ENCODE measurements around the gene PPP1R17. TPM values are rescaled to one million over a fixed set of nuclear protein-coding genes. Genes with fewer than 3 reads are reported as not detected.

PPP1R17 gene
- total and polyA plus RNA-seq, 4 donors, result not detected

DNA sequence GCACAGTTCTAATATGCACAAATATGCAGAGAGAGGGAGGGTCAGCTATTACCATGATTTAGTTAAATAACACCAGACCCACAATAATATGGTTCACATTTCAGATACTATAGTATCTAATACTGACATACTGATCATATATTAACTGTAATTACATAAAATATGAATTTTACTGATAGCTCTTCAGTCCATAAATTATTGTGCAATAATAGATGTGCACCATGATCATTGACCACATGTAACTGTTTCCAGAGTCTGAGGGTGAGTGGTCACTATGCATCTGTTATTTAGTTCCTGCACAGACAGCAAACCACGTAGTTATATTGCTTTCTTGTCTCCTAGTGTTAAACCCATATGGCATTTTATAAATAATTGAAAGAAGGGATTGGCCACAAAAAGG, 29.3 kb downstream of the PPP1R17 start:
- H3K9ac ChIP-seq (ENCODE audit: low read depth in 1 of 2, low read length in 2 of 2), result no peak overlapping the region
- peaks cover 0 to 13% (median 2%) of the 10 kb centered on the region in 4 donors for H3K27me3 ChIP-seq (ENCODE audit: control insufficient read depth in 4 of 4, insufficient read depth in 4 of 4, low read length in 3 of 4)
- no peaks in the 10 kb centered on the region for H3K9me3 ChIP-seq (ENCODE audit: control insufficient read depth in 4 of 4, low read length in 3 of 4)
- no peak for DNase-seq (ENCODE audit: low spot score)
- no peak overlapping the region for H3K27ac ChIP-seq (ENCODE audit: low read depth in 1 of 2, low read length in 2 of 2)
- H3K36me3 ChIP-seq (ENCODE audit: control insufficient read depth in 4 of 4, insufficient read depth in 3 of 4, low read depth in 1 of 4, low read length in 3 of 4), result no peaks in the 10 kb centered on the region
- no peak overlapping the region for H3K4me3 ChIP-seq (ENCODE audit: low read depth in 1 of 3, low read length in 3 of 3)
- H3K4me1 ChIP-seq (ENCODE audit: control insufficient read depth in 4 of 4, insufficient read depth in 4 of 4, low read length in 3 of 4), result no peaks in the 10 kb centered on the region
- TF ChIP-seq RAD21 (IDR thresholded peaks at IDR 0.05) (no peak), TAF1 (conservative IDR thresholded peaks at IDR 0.05) (no peak), HNF4A (conservative IDR thresholded peaks at IDR 0.05) (no peak), HNF4G (IDR thresholded peaks at IDR 0.05) (no peak), YY1 (IDR thresholded peaks at IDR 0.05) (no peak)
- TF ChIP-seq, protein P1, sequence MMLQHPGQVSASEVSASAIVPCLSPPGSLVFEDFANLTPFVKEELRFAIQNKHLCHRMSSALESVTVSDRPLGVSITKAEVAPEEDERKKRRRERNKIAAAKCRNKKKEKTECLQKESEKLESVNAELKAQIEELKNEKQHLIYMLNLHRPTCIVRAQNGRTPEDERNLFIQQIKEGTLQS (IDR thresholded peaks at IDR 0.05), result no peak
- TF ChIP-seq, protein P2, sequence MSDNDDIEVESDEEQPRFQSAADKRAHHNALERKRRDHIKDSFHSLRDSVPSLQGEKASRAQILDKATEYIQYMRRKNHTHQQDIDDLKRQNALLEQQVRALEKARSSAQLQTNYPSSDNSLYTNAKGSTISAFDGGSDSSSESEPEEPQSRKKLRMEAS (IDR thresholded peaks at IDR 0.05), result no peak
- TF ChIP-seq, protein P3, sequence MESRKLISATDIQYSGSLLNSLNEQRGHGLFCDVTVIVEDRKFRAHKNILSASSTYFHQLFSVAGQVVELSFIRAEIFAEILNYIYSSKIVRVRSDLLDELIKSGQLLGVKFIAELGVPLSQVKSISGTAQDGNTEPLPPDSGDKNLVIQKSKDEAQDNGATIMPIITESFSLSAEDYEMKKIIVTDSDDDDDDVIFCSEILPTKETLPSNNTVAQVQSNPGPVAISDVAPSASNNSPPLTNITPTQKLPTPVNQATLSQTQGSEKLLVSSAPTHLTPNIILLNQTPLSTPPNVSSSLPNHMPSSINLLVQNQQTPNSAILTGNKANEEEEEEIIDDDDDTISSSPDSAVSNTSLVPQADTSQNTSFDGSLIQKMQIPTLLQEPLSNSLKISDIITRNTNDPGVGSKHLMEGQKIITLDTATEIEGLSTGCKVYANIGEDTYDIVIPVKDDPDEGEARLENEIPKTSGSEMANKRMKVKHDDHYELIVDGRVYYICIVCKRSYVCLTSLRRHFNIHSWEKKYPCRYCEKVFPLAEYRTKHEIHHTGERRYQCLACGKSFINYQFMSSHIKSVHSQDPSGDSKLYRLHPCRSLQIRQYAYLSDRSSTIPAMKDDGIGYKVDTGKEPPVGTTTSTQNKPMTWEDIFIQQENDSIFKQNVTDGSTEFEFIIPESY (IDR thresholded peaks at IDR 0.05), result no peak
- TF ChIP-seq, protein P4, sequence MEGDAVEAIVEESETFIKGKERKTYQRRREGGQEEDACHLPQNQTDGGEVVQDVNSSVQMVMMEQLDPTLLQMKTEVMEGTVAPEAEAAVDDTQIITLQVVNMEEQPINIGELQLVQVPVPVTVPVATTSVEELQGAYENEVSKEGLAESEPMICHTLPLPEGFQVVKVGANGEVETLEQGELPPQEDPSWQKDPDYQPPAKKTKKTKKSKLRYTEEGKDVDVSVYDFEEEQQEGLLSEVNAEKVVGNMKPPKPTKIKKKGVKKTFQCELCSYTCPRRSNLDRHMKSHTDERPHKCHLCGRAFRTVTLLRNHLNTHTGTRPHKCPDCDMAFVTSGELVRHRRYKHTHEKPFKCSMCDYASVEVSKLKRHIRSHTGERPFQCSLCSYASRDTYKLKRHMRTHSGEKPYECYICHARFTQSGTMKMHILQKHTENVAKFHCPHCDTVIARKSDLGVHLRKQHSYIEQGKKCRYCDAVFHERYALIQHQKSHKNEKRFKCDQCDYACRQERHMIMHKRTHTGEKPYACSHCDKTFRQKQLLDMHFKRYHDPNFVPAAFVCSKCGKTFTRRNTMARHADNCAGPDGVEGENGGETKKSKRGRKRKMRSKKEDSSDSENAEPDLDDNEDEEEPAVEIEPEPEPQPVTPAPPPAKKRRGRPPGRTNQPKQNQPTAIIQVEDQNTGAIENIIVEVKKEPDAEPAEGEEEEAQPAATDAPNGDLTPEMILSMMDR (IDR thresholded peaks at IDR 0.05; ENCODE audit: low read depth, low read length, missing input control), result no peak
- 56% methylated on average over 1 of the region's 1 CpG for WGBS

DNA sequence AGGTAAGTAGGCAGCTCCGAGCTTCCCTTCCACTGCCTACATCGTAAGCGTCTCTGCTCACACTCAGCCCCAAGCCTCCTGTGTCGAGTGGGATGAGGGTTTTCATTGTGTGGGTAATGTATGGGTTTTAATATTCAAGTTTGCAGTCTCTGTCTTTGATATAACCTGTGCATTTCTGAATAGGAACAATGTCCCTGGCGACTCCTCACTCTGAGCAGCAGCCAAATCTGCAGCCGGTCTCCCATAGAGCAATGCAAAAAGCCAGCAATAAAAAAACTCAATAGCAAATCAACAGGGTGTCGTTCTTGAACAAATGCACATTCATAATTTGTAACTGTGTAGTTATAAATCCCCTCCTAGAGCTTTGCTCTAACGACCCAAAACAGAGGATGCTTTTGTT, 33.4 kb downstream of the PPP1R17 start:
- no peak for DNase-seq (ENCODE audit: low spot score)
- H3K36me3 ChIP-seq (ENCODE audit: control insufficient read depth in 4 of 4, insufficient read depth in 3 of 4, low read depth in 1 of 4, low read length in 3 of 4), result no peaks in the 10 kb centered on the region
- no peaks in the 10 kb centered on the region for H3K9me3 ChIP-seq (ENCODE audit: control insufficient read depth in 4 of 4, low read length in 3 of 4)
- H3K4me1 ChIP-seq (ENCODE audit: control insufficient read depth in 4 of 4, insufficient read depth in 4 of 4, low read length in 3 of 4), result no peaks in the 10 kb centered on the region
- TF ChIP-seq JUND (IDR thresholded peaks at IDR 0.05), result no peak
- no peak for TF ChIP-seq EGR1 (IDR thresholded peaks at IDR 0.05; ENCODE audit: low read depth in 2 of 2)
- no peak for TF ChIP-seq SP1 (IDR thresholded peaks at IDR 0.05)
- no peak for TF ChIP-seq HNF4G (IDR thresholded peaks at IDR 0.05)
- TF ChIP-seq TAF1 (conservative IDR thresholded peaks at IDR 0.05), result no peak
- no peak for TF ChIP-seq YY1 (IDR thresholded peaks at IDR 0.05)
- peaks cover 0 to 20% (median 0%) of the 10 kb centered on the region in 4 donors for H3K27me3 ChIP-seq (ENCODE audit: control insufficient read depth in 4 of 4, insufficient read depth in 4 of 4, low read length in 3 of 4)
- 74% methylated on average over 8 of the region's 8 CpGs for WGBS
- H3K27ac ChIP-seq (ENCODE audit: low read depth in 1 of 2, low read length in 2 of 2), result no peak overlapping the region
- no peak overlapping the region for H3K9ac ChIP-seq (ENCODE audit: low read depth in 1 of 2, low read length in 2 of 2)
- no peak overlapping the region for H3K4me3 ChIP-seq (ENCODE audit: low read depth in 1 of 3, low read length in 3 of 3)

DNA sequence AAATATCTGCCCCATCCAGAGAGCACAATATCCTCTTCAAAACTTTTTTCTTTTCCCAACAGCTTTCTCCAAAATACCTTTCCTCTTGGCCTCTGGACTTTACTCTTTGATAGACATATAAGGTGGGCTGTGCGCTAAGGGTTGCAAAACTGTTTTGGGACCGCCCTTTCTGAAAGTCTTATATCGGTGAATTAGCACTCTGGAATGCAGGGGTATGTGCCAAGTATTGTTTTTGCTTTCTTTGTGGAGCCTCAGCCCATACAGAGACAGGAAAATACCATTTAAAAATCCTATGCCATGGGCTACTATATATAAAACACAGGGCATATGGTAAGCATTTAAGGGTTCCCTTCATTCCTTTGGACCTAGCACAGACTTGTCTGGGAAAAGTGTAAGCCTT, 37.7 kb downstream of the PPP1R17 start:
- whole genome bisulfite sequencing, result 81% methylated on average over 3 of the region's 3 CpGs
- TF ChIP-seq RAD21 (IDR thresholded peaks at IDR 0.05) (no peak), FOXA2 (IDR thresholded peaks at IDR 0.05) (no peak), EGR1 (IDR thresholded peaks at IDR 0.05; ENCODE audit: low read depth in 2 of 2) (no peak), JUND (IDR thresholded peaks at IDR 0.05) (no peak), YY1 (IDR thresholded peaks at IDR 0.05) (no peak), SP1 (IDR thresholded peaks at IDR 0.05) (no peak), RXRA (IDR thresholded peaks at IDR 0.05) (no peak), FOXA1 (IDR thresholded peaks at IDR 0.05) (no peak), GABPA (IDR thresholded peaks at IDR 0.05 in 1 of 2, conservative IDR thresholded peaks at IDR 0.05 in 1 of 2) (no peak), TAF1 (conservative IDR thresholded peaks at IDR 0.05) (no peak), NR2F2 (IDR thresholded peaks at IDR 0.05) (no peak)
- TF ChIP-seq, protein P2 (IDR thresholded peaks at IDR 0.05), result no peak
- TF ChIP-seq, protein P4 (IDR thresholded peaks at IDR 0.05; ENCODE audit: low read depth, low read length, missing input control), result no peak
- TF ChIP-seq, protein P1 (IDR thresholded peaks at IDR 0.05), result no peak
- TF ChIP-seq, protein P3 (IDR thresholded peaks at IDR 0.05), result no peak

More for the DNA sequence above, 37.7 kb downstream of the PPP1R17 start:
- Histone ChIP-seq H3K9me3 (ENCODE audit: control insufficient read depth in 4 of 4, low read length in 3 of 4) (no peaks in the 10 kb centered on the region), H3K4me1 (ENCODE audit: control insufficient read depth in 4 of 4, insufficient read depth in 4 of 4, low read length in 3 of 4) (no peaks in the 10 kb centered on the region), H3K36me3 (ENCODE audit: control insufficient read depth in 4 of 4, insufficient read depth in 3 of 4, low read depth in 1 of 4, low read length in 3 of 4) (no peaks in the 10 kb centered on the region), H3K27me3 (ENCODE audit: control insufficient read depth in 4 of 4, insufficient read depth in 4 of 4, low read length in 3 of 4) (peaks cover 0 to 10% (median 0%) of the 10 kb centered on the region in 4 donors), H3K27ac (ENCODE audit: low read depth in 1 of 2, low read length in 2 of 2) (no peak overlapping the region), H3K9ac (ENCODE audit: low read depth in 1 of 2, low read length in 2 of 2) (no peak overlapping the region), H3K4me3 (ENCODE audit: low read depth in 1 of 3, low read length in 3 of 3) (no peak overlapping the region)
- DNase-seq (ENCODE audit: low spot score), result no peak

Measured in liver (tissue), 9 donors.